ENCODE data around the gene MYLIP.
"Not testable (repeated sequence)": the region's sequence is repeated elsewhere in the genome, so short reads cannot be mapped to it uniquely, and the experiment has no call there.

MYLIP gene

DNA sequence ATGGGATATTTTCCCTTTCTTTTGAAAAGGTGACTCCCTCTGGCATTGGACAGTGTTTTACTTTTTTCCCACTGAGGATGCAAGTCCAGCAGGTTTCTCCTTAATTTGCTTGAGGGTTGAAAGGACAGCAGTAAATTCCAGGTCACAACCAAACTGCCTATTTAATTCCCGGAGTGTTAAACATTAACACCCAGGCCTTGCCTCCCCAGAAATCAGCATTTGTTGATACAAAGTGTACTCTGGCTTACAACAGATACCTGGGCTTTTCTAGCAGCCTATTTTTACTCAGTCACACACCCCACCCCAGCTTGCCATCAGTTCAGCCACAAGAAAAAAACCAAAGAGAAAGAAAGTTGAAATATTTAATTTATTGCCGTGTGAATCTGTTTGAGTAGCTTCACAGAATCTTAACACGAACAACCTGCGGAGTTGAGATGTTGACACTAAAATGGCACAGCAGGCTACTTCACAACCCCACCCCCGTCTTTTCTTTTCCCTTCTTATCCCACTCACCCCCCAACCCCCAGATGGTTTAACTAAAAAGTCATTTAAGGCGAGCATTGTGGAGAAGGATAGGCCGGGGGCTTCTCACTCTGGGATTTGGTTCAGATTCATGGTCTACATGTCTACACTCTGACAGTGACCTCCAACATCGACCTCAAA is 45.7 kb downstream of the MYLIP start:
- DNase-seq (ENCODE audit: low read depth) = no peak

- not testable (repeated sequence) for DNase-seq (ENCODE audit: low read depth)
Observed at GRCh38 chr6:16176600-16176999, 47.7 kb downstream of the MYLIP start.

GRCh38 chr6:16177881-16178280 is 49.0 kb downstream of the MYLIP start:
- DNase-seq (ENCODE audit: low read depth) = no peak

DNA sequence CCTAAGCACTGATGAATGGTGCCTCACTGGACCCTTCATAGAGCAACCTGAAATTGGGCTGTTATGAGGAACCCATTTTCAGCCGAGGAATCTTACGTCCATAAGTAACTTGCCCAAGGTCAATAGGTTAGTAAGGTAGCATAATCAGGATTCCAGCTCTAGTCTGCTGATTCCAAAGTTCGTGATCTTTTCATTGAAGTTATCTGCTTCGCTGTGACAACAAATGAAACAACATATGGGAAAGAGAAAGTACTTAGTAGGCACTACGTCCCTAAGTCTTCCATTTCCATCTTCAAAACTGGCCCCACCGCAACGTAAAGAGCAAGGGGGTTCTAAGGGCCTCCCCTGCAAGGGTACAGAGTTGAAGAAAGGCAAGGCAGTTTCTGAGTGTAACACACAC is 49.5 kb downstream of the MYLIP start:
- DNase-seq (ENCODE audit: low read depth) = no peak

GRCh38 chr6:16179063-16179462 is 50.2 kb downstream of the MYLIP start:
- no peak for DNase-seq (ENCODE audit: low read depth)

DNA sequence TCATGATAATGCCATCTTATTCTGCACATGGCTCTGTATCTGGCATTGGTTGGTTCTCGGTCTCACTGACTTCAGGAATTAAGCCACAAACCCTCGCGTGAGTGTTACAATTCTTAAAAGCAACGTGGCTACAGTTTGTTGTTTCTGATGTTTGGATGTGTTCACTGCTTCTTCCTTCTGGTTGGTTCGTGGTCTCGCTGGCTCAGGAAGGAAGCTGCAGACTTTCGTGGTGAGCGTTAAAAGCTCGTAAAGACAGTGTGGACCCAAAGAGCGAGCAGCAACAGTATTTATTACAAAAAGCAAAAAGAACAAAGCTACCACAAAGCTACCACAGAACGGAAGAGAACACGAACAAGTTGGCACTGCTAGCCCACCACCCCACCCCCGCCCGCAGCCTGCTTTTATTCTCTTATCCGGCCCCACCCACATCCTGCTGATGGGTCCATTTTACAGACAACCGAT is 51.1 kb downstream of the MYLIP start:
- no peak for DNase-seq (ENCODE audit: low read depth)

DNA sequence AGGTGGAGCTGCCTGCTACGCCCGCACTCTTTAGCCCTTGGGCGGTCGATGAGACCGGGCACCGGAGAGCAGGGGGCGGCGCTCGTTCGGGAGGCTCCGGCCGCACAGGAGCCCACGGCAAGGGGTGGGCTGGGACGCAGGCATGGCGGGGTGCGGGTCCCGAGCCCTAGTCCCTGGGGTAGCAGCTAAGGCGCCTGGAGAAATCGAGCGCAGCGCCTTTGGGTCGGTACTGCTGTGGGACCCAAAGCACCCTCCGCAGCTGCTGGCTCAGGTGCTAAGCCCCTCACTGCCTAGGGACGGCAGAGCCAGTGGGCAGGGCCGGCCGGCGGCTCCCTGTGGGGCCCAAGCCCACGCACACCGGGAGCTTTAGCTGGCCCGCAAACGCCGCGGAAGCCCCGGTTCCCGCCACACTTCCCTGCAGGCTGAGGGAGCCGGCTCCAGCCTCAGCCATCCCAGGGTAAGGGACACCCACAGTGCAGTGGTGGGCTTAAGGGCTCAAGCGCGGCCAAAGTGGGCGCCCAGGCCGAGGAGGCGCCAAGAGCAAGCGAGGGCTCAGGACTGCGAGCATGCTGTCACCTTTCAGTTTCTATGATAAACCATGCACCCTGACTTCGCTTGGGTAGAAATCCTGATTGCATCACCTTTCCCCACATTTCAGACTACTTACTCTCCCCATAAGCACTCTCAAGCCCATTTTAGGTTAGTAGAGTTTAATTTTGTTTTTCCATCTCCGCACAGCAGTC is 52.0 kb downstream of the MYLIP start:
- DNase-seq (ENCODE audit: low read depth) = no peak

DNA sequence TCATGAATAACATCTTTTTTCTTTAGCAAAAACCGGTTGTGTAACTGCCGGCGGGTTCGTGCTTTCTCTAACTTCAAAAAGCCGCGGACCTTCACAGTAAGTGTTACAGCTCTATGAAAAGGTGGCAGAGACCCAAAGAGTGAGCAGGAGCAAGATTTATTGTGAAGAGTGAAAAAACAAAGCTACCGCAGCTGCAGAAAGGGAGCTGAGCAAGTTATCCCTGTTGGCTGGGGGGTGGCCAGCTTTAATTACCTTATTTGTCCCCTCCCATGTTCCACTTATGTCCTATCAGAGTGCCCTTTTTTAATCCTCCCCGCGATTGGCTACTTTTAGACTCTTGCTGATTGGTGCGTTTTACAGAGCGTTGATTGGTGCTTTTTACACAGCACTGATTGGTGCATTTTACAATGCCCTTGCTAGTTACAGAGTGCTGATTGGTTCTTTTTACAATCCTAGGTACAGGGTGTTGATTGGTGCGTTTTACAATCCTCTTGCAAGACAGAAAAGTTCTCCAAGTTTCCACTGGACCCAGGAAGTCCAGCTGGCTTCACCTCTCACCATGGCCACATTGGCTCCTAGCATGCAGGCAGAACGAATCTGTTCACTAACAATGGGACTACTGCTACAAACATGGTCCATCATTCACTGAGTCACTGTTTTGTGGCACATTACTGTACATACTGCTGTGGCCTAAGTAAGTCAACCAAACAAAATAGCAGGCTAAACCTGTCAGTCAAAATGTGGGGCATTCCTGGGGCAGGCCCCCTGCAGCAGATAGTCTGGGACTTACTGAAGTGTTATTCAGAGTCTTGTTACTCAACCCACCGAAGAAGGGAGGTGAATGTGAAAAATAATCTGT is 52.8 kb downstream of the MYLIP start:
- peak; percentile 12 for DNase-seq (ENCODE audit: low read depth)

DNA sequence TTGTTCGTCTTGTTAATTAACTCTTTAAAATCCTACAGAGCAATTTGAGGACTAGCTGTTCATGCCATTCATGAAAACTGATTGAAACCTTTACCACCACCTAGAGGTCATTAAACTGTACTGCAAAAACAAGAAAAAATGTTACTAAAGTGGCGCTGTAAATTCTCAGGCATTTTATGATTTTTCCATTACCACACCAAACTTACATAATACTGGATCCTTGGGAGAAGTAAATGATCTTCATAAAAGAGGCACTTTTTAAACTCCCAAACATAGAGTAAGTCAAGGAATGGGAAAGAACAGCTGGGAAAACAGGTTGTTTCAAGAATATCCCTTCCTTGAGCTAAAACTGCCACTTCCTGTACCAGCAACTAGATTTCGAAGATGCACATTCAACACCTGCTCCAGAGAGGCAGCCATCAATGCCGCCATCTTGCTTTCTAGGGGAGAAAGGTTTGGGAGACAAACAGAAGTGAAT is 54.3 kb downstream of the MYLIP start:
- peak; percentile 63 for DNase-seq (ENCODE audit: low read depth)

DNA sequence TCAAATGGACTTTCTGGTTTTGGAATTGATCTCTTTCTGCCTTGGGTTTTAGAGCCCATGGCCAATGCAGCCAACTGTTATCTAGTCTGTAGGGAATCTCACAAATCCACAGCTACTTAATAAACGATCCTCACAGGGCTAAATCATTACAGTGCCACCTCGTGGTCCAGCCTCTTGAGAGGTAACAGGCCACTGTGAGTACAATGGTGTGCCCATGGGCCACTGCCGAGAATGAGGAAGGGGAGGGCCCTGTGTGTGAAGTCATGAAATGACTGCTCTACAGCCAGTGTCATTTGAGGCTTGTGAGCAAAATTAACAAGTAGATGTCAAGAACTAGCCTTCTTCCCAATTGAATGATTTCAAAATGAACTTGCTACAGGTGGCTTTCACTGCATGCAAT is 55.2 kb downstream of the MYLIP start:
- peak; percentile 20 for DNase-seq (ENCODE audit: low read depth)

DNA sequence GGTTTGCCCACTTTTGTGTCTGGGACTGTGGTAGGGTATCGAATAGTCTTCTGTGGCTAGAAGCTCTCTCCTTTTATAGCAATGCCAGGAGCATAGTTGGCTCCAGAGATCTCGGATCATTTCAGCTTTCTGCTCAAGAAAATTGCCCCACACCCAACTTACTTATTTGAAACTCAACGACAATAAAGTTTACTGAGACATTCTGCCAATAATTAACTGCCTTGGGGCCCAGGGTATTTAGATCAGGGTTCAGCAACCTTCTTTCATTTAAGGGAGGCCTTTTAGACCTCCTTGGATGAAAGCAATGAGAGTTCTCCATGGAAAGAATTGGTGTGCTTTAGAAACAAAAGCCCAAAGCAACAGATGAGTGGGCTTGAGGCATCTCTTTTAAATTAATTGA is 55.7 kb downstream of the MYLIP start:
- DNase-seq (ENCODE audit: low read depth) = no peak

DNA sequence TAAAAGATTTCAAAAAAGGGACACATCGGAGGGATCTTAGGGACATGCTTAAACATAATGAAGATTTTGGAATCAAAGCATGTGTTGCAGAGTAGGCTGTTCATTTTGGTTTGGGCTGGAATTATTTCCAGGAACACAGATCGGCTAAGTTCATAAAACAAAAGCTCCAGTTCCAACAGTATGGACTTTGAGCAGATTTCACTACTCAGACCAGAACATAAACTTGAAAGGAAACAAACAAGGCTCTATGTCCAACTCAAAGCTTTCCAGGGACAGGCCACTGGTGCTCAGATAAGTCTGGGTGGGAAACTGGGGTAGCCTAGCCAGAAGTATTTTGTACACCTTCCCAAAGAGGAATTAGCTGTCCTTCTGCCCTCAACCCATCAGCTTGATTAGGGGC is 58.3 kb downstream of the MYLIP start:
- no peak for DNase-seq (ENCODE audit: low read depth)

GRCh38 chr6:16190214-16190613 is 61.3 kb downstream of the MYLIP start:
- no peak for DNase-seq (ENCODE audit: low read depth)

DNA sequence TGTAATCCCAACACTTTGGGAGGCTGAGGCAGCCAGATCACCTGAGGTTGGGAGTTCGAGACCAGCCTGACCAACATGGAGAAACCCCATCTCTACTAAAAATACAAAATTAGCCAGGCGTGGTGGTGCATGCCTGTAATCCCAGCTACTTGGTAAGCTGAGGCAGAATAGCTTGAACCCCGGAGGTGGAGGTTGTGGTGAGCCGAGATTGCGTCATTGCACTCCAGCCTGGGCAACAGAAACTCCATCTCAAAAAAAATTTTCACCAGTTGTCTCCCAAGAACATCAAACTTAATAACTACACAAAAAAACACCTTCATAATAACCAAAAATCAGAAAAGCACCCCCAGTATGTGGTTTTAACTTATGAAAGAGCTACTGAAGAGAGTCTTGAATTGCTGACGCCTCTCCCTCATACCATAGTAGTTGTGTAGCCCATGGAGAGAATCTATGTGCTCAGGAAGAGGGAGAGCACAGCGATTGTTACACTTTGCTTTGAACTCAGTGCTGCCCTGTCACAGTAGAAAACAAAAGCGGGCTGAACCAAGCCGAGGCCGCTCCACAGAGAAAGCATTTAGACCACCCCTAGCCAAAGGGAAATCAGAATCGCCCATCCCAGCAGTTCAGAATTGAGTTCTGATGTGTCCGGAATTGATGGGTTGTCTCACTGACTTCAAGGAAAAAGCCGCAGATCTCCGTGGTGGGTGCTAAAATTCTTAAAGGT is 67.5 kb downstream of the MYLIP start:
- DNase-seq (ENCODE audit: low read depth) = no peak

DNA sequence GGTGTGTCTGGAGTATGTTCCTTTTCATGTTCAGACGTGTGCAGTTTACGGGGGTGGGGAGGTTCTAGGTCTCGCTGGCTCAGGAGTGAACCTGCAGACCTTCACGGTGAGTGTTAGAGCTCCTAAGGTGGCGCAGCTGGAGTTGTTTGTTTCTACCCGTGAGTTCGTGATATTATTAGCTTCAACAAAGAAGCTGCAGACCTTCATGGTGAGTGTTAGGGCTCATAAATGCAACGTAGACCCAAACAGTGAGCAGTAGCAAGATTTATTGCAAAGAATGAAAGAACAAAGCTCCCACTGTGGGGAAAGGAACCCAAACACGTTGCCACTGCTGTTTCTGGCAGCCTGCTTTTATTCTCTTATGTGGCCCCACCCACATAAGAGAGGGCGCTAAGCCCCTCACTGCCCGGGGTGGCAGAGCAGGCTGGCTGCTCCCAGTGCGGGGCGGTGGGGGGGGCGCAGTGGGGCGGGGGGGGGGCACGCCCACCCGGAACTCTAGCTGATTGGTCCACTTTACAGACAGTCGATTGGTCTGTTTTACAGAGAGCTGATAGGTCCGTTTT is 68.2 kb downstream of the MYLIP start:
- no peak for DNase-seq (ENCODE audit: low read depth)

All from iris pigment epithelial cell (primary cell).